Muscle layer of duodenum (tissue), 2 donors: ENCODE results near the gene ECT2L.
"Not testable (repeated sequence)": the region's sequence is repeated elsewhere in the genome, so short reads cannot be mapped to it uniquely, and the experiment has no call there.

ENCODE experiments used
- H3K27ac ChIP-seq: one replicate; pipeline ENCODE4 v1.7.0; 2013; ENCODE audit warnings: mild to moderate bottlenecking, low read length
- H3K27me3 ChIP-seq: one replicate; pipeline ENCODE4 v1.7.0; 2013; ENCODE audit warnings: low read depth, mild to moderate bottlenecking, control low read depth, low read length
- H3K36me3 ChIP-seq, 2 donors: one replicate each; pipeline ENCODE4 v1.7.0; 2013; ENCODE audit warnings: low read length in 2 of 2, control low read depth in 1 of 2, mild to moderate bottlenecking in 1 of 2; ENCODE audit not compliant: insufficient read depth in 2 of 2, control insufficient read depth in 1 of 2
- H3K4me1 ChIP-seq, 2 donors: one replicate each; pipeline ENCODE4 v1.7.0; 2013; ENCODE audit warnings: low read length in 2 of 2, mild to moderate bottlenecking in 2 of 2, control low read depth in 1 of 2, moderate library complexity in 1 of 2; ENCODE audit not compliant: insufficient read depth in 2 of 2, control insufficient read depth in 1 of 2
- H3K4me3 ChIP-seq, 2 donors: one replicate each; pipeline ENCODE4 v1.7.0; 2013; ENCODE audit warnings: low read length in 2 of 2, low read depth in 1 of 2, mild to moderate bottlenecking in 1 of 2
- H3K9me3 ChIP-seq, 2 donors: one replicate each; pipeline ENCODE4 v1.7.0; 2013; ENCODE audit warnings: low read length in 2 of 2, control low read depth in 1 of 2, mild to moderate bottlenecking in 1 of 2; ENCODE audit not compliant: control insufficient read depth in 1 of 2
- donor health status: healthy.

ECT2L gene

DNA sequence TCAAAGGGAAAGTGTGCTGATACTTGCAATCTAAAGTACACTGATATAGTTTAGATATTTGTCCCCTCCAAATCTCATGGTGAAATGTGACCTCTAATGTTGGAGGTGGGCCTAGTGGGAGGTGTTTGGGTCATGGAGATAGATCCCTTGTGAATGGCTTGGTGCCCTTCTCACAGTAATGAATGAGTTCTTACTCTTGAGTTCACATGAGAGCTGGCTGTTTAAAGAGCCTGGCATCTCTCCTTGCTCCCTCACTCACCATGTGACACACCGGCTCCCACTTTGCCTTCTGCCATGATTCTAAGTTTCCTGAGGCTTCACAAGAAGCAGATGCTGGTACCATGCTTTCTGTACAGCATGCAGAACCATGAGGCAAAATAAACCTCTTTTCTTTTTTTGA, 114.1 kb downstream of the ECT2L start:
- Histone ChIP-seq H3K4me3 (no peak overlapping the region), H3K27me3 (no peaks in the 10 kb centered on the region), H3K4me1 (no peaks in the 10 kb centered on the region), H3K9me3 (no peaks in the 10 kb centered on the region), H3K27ac (no peak overlapping the region), H3K36me3 (peaks cover 62 to 80% of the 10 kb centered on the region in 2 donors)

DNA sequence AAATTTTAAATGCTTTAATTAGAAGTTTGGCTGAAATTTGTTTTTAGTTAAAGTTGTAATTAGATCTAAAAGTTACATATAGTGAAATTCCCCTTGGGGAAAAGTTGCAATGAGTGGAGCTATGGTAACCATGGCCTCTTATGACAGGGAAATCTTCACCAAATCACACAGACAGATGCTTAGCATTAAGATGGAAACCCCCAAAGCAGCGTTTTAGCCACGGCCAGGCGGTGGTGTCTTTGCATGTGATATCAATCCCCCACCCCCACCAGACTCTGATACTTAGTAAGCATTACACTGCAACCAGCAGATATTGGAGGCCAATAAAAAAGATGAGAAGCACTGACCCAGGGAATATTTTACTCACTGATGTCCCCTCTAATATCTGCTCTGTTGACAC, 116.4 kb downstream of the ECT2L start:
- H3K9me3 ChIP-seq = no peaks in the 10 kb centered on the region
- peaks cover 49 to 67% of the 10 kb centered on the region in 2 donors for H3K36me3 ChIP-seq
- no peak overlapping the region for H3K27ac ChIP-seq
- H3K4me3 ChIP-seq = no peak overlapping the region
- no peaks in the 10 kb centered on the region for H3K27me3 ChIP-seq
- H3K4me1 ChIP-seq = no peaks in the 10 kb centered on the region

DNA sequence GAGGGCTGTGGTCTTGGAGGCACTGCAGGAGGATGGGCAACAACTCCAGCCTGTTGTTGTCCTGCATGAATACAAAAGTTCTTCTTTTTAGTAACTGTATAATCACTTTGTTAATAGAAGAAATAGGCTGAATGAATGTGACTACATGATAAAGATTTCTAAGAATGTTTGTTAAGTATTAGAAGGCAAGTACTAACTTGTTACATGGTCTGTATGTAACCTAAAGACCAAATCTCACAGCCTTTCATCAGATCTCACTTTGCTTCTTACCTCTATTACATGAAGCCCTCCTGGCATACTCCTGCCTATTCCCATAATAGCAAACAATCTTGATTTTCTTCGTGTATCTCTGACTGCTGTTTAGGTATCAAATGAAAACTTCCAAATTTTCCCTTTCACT, 118.8 kb downstream of the ECT2L start:
- Histone ChIP-seq H3K4me1 (no peaks in the 10 kb centered on the region), H3K36me3 (peaks cover 46 to 59% of the 10 kb centered on the region in 2 donors), H3K9me3 (no peaks in the 10 kb centered on the region), H3K27me3 (no peaks in the 10 kb centered on the region), H3K27ac (no peak overlapping the region), H3K4me3 (no peak overlapping the region)

GRCh38 chr6:138920906-138921305, 125.0 kb downstream of the ECT2L start:
- Histone ChIP-seq H3K27ac (no peak overlapping the region), H3K4me1 (no peaks in the 10 kb centered on the region), H3K4me3 (no peak overlapping the region), H3K9me3 (no peaks in the 10 kb centered on the region), H3K36me3 (peaks cover 19 to 23% of the 10 kb centered on the region in 2 donors), H3K27me3 (no peaks in the 10 kb centered on the region)

- Histone ChIP-seq H3K4me3 (no peak overlapping the region), H3K36me3 (peaks cover 13 to 23% of the 10 kb centered on the region in 2 donors), H3K27ac (no peak overlapping the region), H3K4me1 (no peaks in the 10 kb centered on the region), H3K27me3 (no peaks in the 10 kb centered on the region), H3K9me3 (no peaks in the 10 kb centered on the region)
These were observed 127.7 kb downstream of the ECT2L start for GRCh38 chr6:138923561-138923960.

GRCh38 chr6:138925806-138926205, 129.9 kb downstream of the ECT2L start:
- peaks cover 6 to 18% of the 10 kb centered on the region in 2 donors for H3K36me3 ChIP-seq
- no peaks in the 10 kb centered on the region for H3K4me1 ChIP-seq
- H3K27me3 ChIP-seq = no peaks in the 10 kb centered on the region
- H3K27ac ChIP-seq = no peak overlapping the region
- no peak overlapping the region for H3K4me3 ChIP-seq
- no peaks in the 10 kb centered on the region for H3K9me3 ChIP-seq

DNA sequence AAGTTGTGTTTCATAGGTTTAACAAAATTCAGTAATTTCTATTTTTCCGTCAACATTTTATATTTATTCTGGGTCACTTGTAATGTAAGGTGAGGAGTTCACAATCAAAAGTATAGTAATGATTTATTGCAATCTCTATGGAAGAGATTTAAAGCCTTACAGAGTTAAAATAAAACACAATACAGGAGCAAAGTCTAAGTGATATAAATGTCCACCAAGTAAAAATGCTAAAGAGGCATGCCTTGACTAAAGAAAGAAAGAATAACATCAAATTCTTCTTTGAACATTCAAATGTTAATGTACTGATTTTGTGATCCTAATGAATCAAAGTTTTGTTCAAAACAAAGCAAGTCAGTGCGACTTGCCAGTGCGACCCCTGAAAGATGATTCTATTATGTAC, 130.7 kb downstream of the ECT2L start:
- peaks cover 6 to 16% of the 10 kb centered on the region in 2 donors for H3K36me3 ChIP-seq
- H3K27ac ChIP-seq = no peak overlapping the region
- H3K4me3 ChIP-seq = no peak overlapping the region
- no peaks in the 10 kb centered on the region for H3K9me3 ChIP-seq
- H3K27me3 ChIP-seq = no peaks in the 10 kb centered on the region
- no peaks in the 10 kb centered on the region for H3K4me1 ChIP-seq

DNA sequence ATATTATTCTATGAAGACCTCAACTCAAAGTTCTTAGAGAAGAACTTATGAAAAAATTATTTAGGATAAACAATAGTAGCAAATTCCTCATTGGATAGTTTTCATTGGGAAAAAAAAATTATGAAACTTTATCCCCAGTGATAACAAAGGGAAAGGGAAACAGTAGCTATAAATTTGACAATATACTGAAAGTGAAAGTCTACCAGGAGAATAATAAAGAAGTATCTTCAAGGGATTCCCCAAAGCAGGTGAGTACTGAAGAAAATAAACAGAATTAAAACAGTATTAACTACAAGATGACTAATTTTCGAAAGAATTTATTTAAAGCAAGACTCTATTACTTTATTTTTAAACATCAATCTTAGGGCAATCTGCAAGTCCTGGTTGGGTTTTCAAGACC, 135.8 kb downstream of the ECT2L start:
- H3K9me3 ChIP-seq = no peaks in the 10 kb centered on the region
- no peaks in the 10 kb centered on the region for H3K27me3 ChIP-seq
- no peaks in the 10 kb centered on the region for H3K4me1 ChIP-seq
- peaks cover 10 to 12% of the 10 kb centered on the region in 2 donors for H3K36me3 ChIP-seq
- H3K4me3 ChIP-seq = no peak overlapping the region
- no peak overlapping the region for H3K27ac ChIP-seq

DNA sequence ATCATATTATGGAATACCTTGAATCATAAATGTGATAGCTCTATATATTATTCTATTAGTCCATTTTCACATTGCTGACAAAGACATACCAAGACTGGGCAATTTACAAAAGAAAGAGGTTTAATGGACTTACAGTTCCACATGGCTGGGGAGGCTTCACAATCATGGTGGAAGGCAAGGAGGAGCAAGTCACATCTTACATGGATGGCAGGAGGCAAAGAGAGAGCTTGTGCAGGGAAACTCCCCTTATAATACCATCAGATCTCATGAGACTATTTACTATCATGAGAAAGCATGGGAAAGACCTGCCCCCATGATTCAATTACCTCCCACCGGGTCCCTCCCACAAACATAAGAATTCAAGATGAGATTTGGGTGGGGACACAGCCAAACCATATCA, 141.0 kb downstream of the ECT2L start:
- H3K36me3 ChIP-seq = peaks cover 12 to 17% of the 10 kb centered on the region in 2 donors
- not testable (repeated sequence) for H3K27ac ChIP-seq, H3K9me3 ChIP-seq, H3K4me3 ChIP-seq, H3K4me1 ChIP-seq, H3K27me3 ChIP-seq

GRCh38 chr6:138943089-138943625, 147.3 kb downstream of the ECT2L start:
- peaks cover 3 to 20% of the 10 kb centered on the region in 2 donors for H3K36me3 ChIP-seq
- no peak overlapping the region for H3K4me3 ChIP-seq
- H3K9me3 ChIP-seq = no peaks in the 10 kb centered on the region
- H3K27ac ChIP-seq = no peak overlapping the region
- H3K27me3 ChIP-seq = no peaks in the 10 kb centered on the region
- H3K4me1 ChIP-seq = peaks cover 0 to 7% of the 10 kb centered on the region in 2 donors

DNA sequence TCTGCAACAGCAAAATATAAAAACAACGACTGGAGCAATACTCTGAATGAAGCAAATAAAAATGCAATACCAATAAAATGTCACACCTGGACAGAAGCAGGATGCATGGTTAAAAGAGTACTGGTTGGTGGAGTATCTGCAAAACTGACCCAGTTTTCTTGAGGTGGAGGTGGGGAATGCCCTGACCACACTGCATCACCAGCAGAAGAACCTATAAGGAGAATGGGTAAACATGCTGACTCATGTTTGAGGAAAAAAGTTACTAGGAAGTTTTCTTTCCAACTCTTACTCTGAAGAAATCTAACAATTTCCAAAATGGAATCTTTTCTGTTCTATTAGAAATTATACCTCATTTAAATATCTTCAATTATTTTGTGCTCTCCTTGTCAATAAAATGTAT, 148.5 kb downstream of the ECT2L start:
- no peaks in the 10 kb centered on the region for H3K9me3 ChIP-seq
- H3K36me3 ChIP-seq = peaks cover 0 to 20% of the 10 kb centered on the region in 2 donors
- H3K4me3 ChIP-seq = no peak overlapping the region
- H3K27me3 ChIP-seq = no peaks in the 10 kb centered on the region
- H3K27ac ChIP-seq = no peak overlapping the region
- H3K4me1 ChIP-seq = peaks cover 0 to 17% of the 10 kb centered on the region in 2 donors

DNA sequence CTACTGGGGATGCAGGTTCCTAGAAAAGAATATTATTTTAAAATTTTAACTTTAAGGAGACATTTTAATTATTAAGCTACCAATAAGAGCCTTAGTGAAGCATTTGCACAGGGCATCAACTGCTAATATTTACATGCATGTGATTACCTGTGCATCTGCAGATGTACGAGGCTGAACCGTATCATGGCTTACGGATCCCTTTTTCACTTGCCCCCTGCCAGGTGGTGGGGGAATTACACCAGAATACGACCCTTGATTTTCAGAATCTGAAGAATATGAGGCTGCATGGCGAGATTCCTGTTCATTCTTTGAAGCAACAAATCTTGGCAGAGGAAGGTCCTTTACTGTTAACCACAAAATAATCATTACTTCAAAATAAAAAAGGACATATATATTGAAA, 149.5 kb downstream of the ECT2L start:
- no peak overlapping the region for H3K27ac ChIP-seq
- no peaks in the 10 kb centered on the region for H3K27me3 ChIP-seq
- peaks cover 0 to 18% of the 10 kb centered on the region in 2 donors for H3K4me1 ChIP-seq
- H3K4me3 ChIP-seq = no peak overlapping the region
- H3K36me3 ChIP-seq = peaks cover 0 to 20% of the 10 kb centered on the region in 2 donors
- H3K9me3 ChIP-seq = no peaks in the 10 kb centered on the region
